WTC11 (cell line): ENCODE results near the gene PAPPA2. TPM values are rescaled to one million over a fixed set of nuclear protein-coding genes. Genes with fewer than 3 reads are reported as not detected.

Experiments used
- ATAC-seq: fragments of 200-7000 bp; cut with Tn5 transposase; 2 replicates; pipeline ENCODE4 v1.10.0; 2021; ENCODE audit warnings: mild to moderate bottlenecking, moderate library complexity
- CTCF ChIA-PET: fragments of 300-600 bp; sonication (Branson Sonifier 250); formaldehyde crosslinking; loops from one replicate; lab custom pipeline; 2021; ENCODE audit warnings: antibody characterized with exemption; lab: Charles Lee
- POLR2A ChIA-PET: fragments of 350-600 bp; sonication (Branson Sonifier 250); formaldehyde crosslinking; loops from one replicate; lab custom pipeline; 2021; ENCODE audit warnings: antibody characterized with exemption; lab: Charles Lee
- DNase-seq: peaks from one replicate; pipeline ENCODE4 v3.0.0; 2021; ENCODE audit warnings: low spot score
- H3K27ac Mint-ChIP-seq: 2 replicates; pipeline ENCODE4 v1.8.0; 2021; ENCODE audit warnings: mixed read lengths
- H3K27me3 Mint-ChIP-seq: 2 replicates; pipeline ENCODE4 v1.8.0; 2021; ENCODE audit warnings: low read depth, mild to moderate bottlenecking, moderate library complexity, mixed read lengths
- H3K36me3 Mint-ChIP-seq: 2 replicates; pipeline ENCODE4 v1.8.0; 2021; ENCODE audit warnings: mixed read lengths
- H3K4me1 Mint-ChIP-seq: 2 replicates; pipeline ENCODE4 v1.8.0; 2022; ENCODE audit warnings: mixed read lengths
- H3K4me3 Mint-ChIP-seq: 2 replicates; pipeline ENCODE4 v1.8.0; 2021; ENCODE audit warnings: mild to moderate bottlenecking, moderate library complexity, mixed read lengths
- H3K9me3 Mint-ChIP-seq: 2 replicates; pipeline ENCODE4 v1.8.0; 2021; ENCODE audit warnings: mixed read lengths
- ATF1 ChIP-seq: sonication (generic); formaldehyde crosslinking; IDR thresholded peaks from 2 replicates; pipeline ENCODE4 v1.8.1; 2023; ENCODE audit warnings: mild to moderate bottlenecking, moderate library complexity, missing genetic modification reagents
- ATF6 ChIP-seq: sonication (generic); formaldehyde crosslinking; IDR thresholded peaks from 2 replicates; pipeline ENCODE4 v1.8.1; 2023; ENCODE audit warnings: mild to moderate bottlenecking, missing genetic modification reagents
- CBFB ChIP-seq: sonication (generic); formaldehyde crosslinking; IDR thresholded peaks from 2 replicates; pipeline ENCODE4 v1.8.1; 2022; ENCODE audit warnings: mild to moderate bottlenecking, low read depth, missing genetic modification reagents
- ERG ChIP-seq: fragments of 250-450 bp; sonication (Bioruptor Pico); IDR thresholded peaks from 2 replicates; pipeline ENCODE4 v1.8.0; 2021; ENCODE audit warnings: mild to moderate bottlenecking
- IRF1 ChIP-seq: sonication (generic); formaldehyde crosslinking; IDR thresholded peaks from 2 replicates; pipeline ENCODE4 v1.8.0; 2023; ENCODE audit warnings: missing genetic modification reagents
- KAT7 ChIP-seq: sonication (generic); formaldehyde crosslinking; IDR thresholded peaks from 2 replicates; pipeline ENCODE4 v1.8.1; 2023; ENCODE audit warnings: missing genetic modification reagents, mild to moderate bottlenecking, borderline replicate concordance
- MYBL2 ChIP-seq: sonication (generic); formaldehyde crosslinking; IDR thresholded peaks from 2 replicates; pipeline ENCODE4 v1.8.1; 2023; ENCODE audit warnings: mild to moderate bottlenecking, moderate library complexity, missing genetic modification reagents
- NFATC4 ChIP-seq: fragments of 250-450 bp; sonication (Bioruptor Pico); IDR thresholded peaks from 2 replicates; pipeline ENCODE4 v1.9.0; 2021; ENCODE audit warnings: mild to moderate bottlenecking
- NFE2L1 ChIP-seq: sonication (generic); formaldehyde crosslinking; IDR thresholded peaks from 2 replicates; pipeline ENCODE4 v1.8.1; 2023; ENCODE audit warnings: missing genetic modification reagents
- NR2C2 ChIP-seq: sonication (generic); formaldehyde crosslinking; IDR thresholded peaks from 2 replicates; pipeline ENCODE4 v1.8.0; 2022; ENCODE audit warnings: mild to moderate bottlenecking, missing genetic modification reagents
- OVOL2 ChIP-seq: fragments of 250-450 bp; sonication (Bioruptor Pico); IDR thresholded peaks from 2 replicates; pipeline ENCODE4 v1.9.0; 2021; ENCODE audit warnings: mild to moderate bottlenecking, borderline replicate concordance
- RORB ChIP-seq: fragments of 250-450 bp; sonication (Bioruptor Pico); IDR thresholded peaks from 2 replicates; pipeline ENCODE4 v1.9.0; 2021; ENCODE audit warnings: mild to moderate bottlenecking
- SOX15 ChIP-seq: fragments of 250-450 bp; sonication (Bioruptor Pico); IDR thresholded peaks from 2 replicates; pipeline ENCODE4 v1.9.0; 2021; ENCODE audit warnings: mild to moderate bottlenecking
- SP1 ChIP-seq: sonication (generic); formaldehyde crosslinking; conservative IDR thresholded peaks from 2 replicates; pipeline ENCODE4 v1.8.1; 2022; ENCODE audit warnings: missing genetic modification reagents
- TCF7 ChIP-seq: sonication (generic); formaldehyde crosslinking; IDR thresholded peaks from 2 replicates; pipeline ENCODE4 v1.8.0; 2022; ENCODE audit warnings: mild to moderate bottlenecking, low read depth, missing genetic modification reagents, moderate library complexity
- ZNF219 ChIP-seq: sonication (generic); formaldehyde crosslinking; IDR thresholded peaks from 2 replicates; pipeline ENCODE4 v1.8.0; 2023; ENCODE audit warnings: missing genetic modification reagents, mild to moderate bottlenecking, borderline replicate concordance
- ZNF416 ChIP-seq: fragments of 250-450 bp; sonication (Bioruptor Pico); IDR thresholded peaks from 2 replicates; pipeline ENCODE4 v1.9.0; 2021; ENCODE audit warnings: mild to moderate bottlenecking, inconsistent platforms
- ZNF423 ChIP-seq: fragments of 250-450 bp; sonication (Bioruptor Pico); IDR thresholded peaks from 2 replicates; pipeline ENCODE4 v2.1.2; 2022; ENCODE audit warnings: mild to moderate bottlenecking, moderate library complexity
- ZNF671 ChIP-seq: fragments of 250-450 bp; sonication (Bioruptor Pico); IDR thresholded peaks from 2 replicates; pipeline ENCODE4 v1.8.0; 2021; ENCODE audit warnings: mild to moderate bottlenecking
- total RNA-seq: library from RNA; stranded (reverse); gene quantifications from 3 replicates; pipeline ENCODE4 v1.2.3, GENCODE V29; 2021
- TF ChIP-seq, protein P1 (sequence below): sonication (generic); formaldehyde crosslinking; IDR thresholded peaks from 2 replicates; pipeline ENCODE4 v1.8.0; 2022; ENCODE audit warnings: mild to moderate bottlenecking, missing genetic modification reagents
- TF ChIP-seq, protein P2 (sequence below): fragments of 250-450 bp; sonication (Bioruptor Pico); IDR thresholded peaks from 2 replicates; pipeline ENCODE4 v1.9.0; 2021; ENCODE audit warnings: mild to moderate bottlenecking, borderline replicate concordance

The PAPPA2 gene
- total RNA-seq, 1 experiment from 2014 or later, result 0.74 TPM

- no peaks in the 10 kb centered on the region for H3K9me3 Mint-ChIP-seq
- H3K4me3 Mint-ChIP-seq, result no peak overlapping the region
- ChIA-PET CTCF (no interaction called here), POLR2A (no interaction called here)
- no peak for ATAC-seq
- H3K27me3 Mint-ChIP-seq, result no peaks in the 10 kb centered on the region; the same call in 1 of the 2 replicates
- peaks cover 12% of the 10 kb centered on the region for H3K4me1 Mint-ChIP-seq
- no peak for TF ChIP-seq ATF6 (CRISPR knock-in tag)
- TF ChIP-seq, protein P1, sequence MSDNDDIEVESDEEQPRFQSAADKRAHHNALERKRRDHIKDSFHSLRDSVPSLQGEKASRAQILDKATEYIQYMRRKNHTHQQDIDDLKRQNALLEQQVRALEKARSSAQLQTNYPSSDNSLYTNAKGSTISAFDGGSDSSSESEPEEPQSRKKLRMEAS, result no peak
- TF ChIP-seq SOX15 (CRISPR knock-in tag), result no peak
- no peak for TF ChIP-seq ZNF423
- no peak for TF ChIP-seq ZNF219
- TF ChIP-seq ERG (CRISPR knock-in tag), result no peak
- no peak for TF ChIP-seq MYBL2 (CRISPR knock-in tag)
- TF ChIP-seq TCF7 (CRISPR knock-in tag), result no peak
- TF ChIP-seq NFE2L1 (CRISPR knock-in tag), result no peak
- TF ChIP-seq NR2C2 (CRISPR knock-in tag), result no peak
- TF ChIP-seq CBFB (CRISPR knock-in tag), result no peak
- TF ChIP-seq NFATC4, result no peak
- no peak for TF ChIP-seq ZNF671 (CRISPR knock-in tag)
- TF ChIP-seq ATF1 (CRISPR knock-in tag), result no peak
- TF ChIP-seq OVOL2 (CRISPR knock-in tag), result no peak
- H3K27ac Mint-ChIP-seq, result no peak overlapping the region
- no peaks in the 10 kb centered on the region for H3K36me3 Mint-ChIP-seq
- no peak for DNase-seq
These were observed 386.3 kb downstream of the PAPPA2 start for GRCh38 chr1:176849281-176849680.

DNA sequence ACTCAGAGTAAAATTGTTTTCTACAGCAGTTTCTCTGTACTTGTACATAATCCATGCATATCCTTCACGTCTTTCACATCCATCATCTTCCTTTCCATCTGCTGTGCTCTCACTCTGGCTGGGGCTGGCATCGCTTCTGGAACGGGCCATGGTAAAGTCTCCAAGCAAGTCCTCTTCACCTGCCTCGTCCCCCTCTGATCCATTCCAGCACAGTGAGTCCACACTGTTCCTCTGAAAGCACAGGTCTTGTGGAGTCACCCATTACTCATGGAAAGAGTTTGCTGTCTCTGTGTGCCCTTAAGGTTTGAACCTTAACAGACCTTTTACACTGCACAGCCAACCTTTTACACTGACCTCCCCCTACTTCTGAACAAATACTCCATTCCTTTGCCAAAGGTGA lies 387.9 kb downstream of the PAPPA2 start:
- POLR2A ChIA-PET, result no interaction called here
- Mint-ChIP-seq H3K27ac (no peak overlapping the region), H3K36me3 (no peaks in the 10 kb centered on the region), H3K4me3 (no peak overlapping the region), H3K27me3 (no peaks in the 10 kb centered on the region; the same call in 1 of the 2 replicates), H3K9me3 (no peaks in the 10 kb centered on the region), H3K4me1 (peaks cover 2% of the 10 kb centered on the region)
- no peak for DNase-seq
- CTCF ChIA-PET, result no interaction called here
- TF ChIP-seq KAT7 (CRISPR knock-in tag) (no peak), RORB (CRISPR knock-in tag) (no peak), SP1 (CRISPR knock-in tag) (no peak), ZNF416 (CRISPR knock-in tag) (no peak), IRF1 (no peak)
- TF ChIP-seq, protein P2, sequence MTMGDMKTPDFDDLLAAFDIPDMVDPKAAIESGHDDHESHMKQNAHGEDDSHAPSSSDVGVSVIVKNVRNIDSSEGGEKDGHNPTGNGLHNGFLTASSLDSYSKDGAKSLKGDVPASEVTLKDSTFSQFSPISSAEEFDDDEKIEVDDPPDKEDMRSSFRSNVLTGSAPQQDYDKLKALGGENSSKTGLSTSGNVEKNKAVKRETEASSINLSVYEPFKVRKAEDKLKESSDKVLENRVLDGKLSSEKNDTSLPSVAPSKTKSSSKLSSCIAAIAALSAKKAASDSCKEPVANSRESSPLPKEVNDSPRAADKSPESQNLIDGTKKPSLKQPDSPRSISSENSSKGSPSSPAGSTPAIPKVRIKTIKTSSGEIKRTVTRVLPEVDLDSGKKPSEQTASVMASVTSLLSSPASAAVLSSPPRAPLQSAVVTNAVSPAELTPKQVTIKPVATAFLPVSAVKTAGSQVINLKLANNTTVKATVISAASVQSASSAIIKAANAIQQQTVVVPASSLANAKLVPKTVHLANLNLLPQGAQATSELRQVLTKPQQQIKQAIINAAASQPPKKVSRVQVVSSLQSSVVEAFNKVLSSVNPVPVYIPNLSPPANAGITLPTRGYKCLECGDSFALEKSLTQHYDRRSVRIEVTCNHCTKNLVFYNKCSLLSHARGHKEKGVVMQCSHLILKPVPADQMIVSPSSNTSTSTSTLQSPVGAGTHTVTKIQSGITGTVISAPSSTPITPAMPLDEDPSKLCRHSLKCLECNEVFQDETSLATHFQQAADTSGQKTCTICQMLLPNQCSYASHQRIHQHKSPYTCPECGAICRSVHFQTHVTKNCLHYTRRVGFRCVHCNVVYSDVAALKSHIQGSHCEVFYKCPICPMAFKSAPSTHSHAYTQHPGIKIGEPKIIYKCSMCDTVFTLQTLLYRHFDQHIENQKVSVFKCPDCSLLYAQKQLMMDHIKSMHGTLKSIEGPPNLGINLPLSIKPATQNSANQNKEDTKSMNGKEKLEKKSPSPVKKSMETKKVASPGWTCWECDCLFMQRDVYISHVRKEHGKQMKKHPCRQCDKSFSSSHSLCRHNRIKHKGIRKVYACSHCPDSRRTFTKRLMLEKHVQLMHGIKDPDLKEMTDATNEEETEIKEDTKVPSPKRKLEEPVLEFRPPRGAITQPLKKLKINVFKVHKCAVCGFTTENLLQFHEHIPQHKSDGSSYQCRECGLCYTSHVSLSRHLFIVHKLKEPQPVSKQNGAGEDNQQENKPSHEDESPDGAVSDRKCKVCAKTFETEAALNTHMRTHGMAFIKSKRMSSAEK (CRISPR knock-in tag), result no peak
- ATAC-seq, result no peak
